Esophagus squamous epithelium (tissue), 5 donors: Measurements from ENCODE around the gene PCNT. TPM values are rescaled to one million over a fixed set of nuclear protein-coding genes. Genes with fewer than 3 reads are reported as not detected.

ENCODE experiments used
- DNase-seq: peaks from one replicate; lab custom pipeline; 2025; lab: John Stamatoyannopoulos, UW
- H3K27ac ChIP-seq, 4 donors: fragments of 200-600 bp; sonication (generic); one replicate each; pipeline ENCODE4 v1.5.1; 2016 to 2019; ENCODE audit warnings: mild to moderate bottlenecking in 1 of 4
- H3K27me3 ChIP-seq, 4 donors: fragments of 200-600 bp; sonication (generic); 1 replicate in 3 of 4; 2 replicates in 1 of 4; pipeline versions ENCODE4 v1.5.1 to v1.6.0; 2017 to 2021; ENCODE audit warnings: antibody characterized with exemption in 1 of 4
- H3K36me3 ChIP-seq, 3 donors: fragments of 200-600 bp; sonication (generic); one replicate each; pipeline ENCODE4 v1.5.1; 2016 to 2019
- H3K4me1 ChIP-seq, 3 donors: fragments of 200-600 bp; sonication (generic); one replicate each; pipeline ENCODE4 v1.5.1; 2017 to 2019
- H3K4me3 ChIP-seq, 4 donors: fragments of 200-600 bp; sonication (generic); 1 replicate in 3 of 4; 2 replicates in 1 of 4; pipeline ENCODE4 v1.5.1; 2016 to 2019; ENCODE audit warnings: mild to moderate bottlenecking in 2 of 4, moderate library complexity in 1 of 4
- H3K9me3 ChIP-seq, 3 donors: fragments of 200-600 bp; sonication (generic); one replicate each; pipeline ENCODE4 v1.5.1; 2016 to 2019
- POLR2A ChIP-seq, 4 donors: fragments of 450-650 bp; IDR thresholded peaks; one replicate each; pipeline ENCODE4 v1.6.1; 2017; ENCODE audit warnings: antibody characterized with exemption in 4 of 4, mild to moderate bottlenecking in 4 of 4, moderate library complexity in 3 of 4
- WGBS, 2 donors: methylation state at CpG; one replicate each; pipeline ENCODE4 v1.1.5; 2018; 5-methylcytosine and 5-hydroxymethylcytosine counted together
- intact Hi-C: fragments of 100-400 bp; cut with DNase I; formaldehyde crosslinking; loops from one replicate; pipeline ENCODE4 v1.15.0; 2022
- total RNA-seq, 4 donors: library from RNA; depleted of rRNA; stranded (reverse); fragments of >200 nt; gene quantifications; one replicate each; pipeline ENCODE4 v1.1.0, GENCODE V29; 2016
- TF ChIP-seq, protein P1 (sequence below), 6 experiments: fragments of 450-650 bp in 4 of 6; fragments of 200-600 bp in 2 of 6; sonication (generic) in 2 of 6; IDR thresholded peaks; one replicate each; pipeline ENCODE4 v1.5.1; 2016 to 2019; ENCODE audit warnings: antibody characterized with exemption in 6 of 6, mild to moderate bottlenecking in 4 of 6, moderate library complexity in 4 of 6
- donor health status: DM: yes; HTN: yes; CAD: no.

PCNT gene
- total RNA-seq, 4 donors from 2014 or later: 26.8 to 38.7 (median 29.9) TPM

DNA sequence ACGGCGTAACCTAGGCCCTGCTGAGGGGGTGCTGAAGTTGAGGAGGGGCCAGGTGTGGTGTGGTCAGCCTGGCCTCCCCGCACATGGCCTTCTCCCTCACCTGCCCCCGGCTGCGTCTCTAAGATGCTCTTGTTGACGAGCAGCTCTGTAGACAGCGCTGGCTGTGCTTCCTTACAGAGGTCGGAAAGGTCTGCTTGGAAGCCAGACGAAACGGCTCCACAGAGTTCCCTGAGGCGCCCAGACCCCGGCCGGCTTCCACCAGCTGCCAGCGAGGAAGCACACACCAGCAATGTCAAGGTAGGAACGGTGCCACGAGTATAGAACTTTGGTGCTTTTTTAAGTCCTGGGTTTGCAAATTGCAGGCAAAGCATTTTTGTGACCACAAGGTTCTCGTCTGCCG is 116.0 kb downstream of the PCNT start:
- DNase-seq: no peak
- no peaks in the 10 kb centered on the region for H3K27me3 ChIP-seq
- H3K36me3 ChIP-seq: peaks cover 8 to 94% (median 28%) of the 10 kb centered on the region in 3 donors
- WGBS, 2 donors: 87 to 89% methylated on average over 12 to 16 of the region's 18 CpGs
- intact Hi-C loops: no loop called here
- H3K27ac ChIP-seq: no peak overlapping the region
- TF ChIP-seq, protein P1, sequence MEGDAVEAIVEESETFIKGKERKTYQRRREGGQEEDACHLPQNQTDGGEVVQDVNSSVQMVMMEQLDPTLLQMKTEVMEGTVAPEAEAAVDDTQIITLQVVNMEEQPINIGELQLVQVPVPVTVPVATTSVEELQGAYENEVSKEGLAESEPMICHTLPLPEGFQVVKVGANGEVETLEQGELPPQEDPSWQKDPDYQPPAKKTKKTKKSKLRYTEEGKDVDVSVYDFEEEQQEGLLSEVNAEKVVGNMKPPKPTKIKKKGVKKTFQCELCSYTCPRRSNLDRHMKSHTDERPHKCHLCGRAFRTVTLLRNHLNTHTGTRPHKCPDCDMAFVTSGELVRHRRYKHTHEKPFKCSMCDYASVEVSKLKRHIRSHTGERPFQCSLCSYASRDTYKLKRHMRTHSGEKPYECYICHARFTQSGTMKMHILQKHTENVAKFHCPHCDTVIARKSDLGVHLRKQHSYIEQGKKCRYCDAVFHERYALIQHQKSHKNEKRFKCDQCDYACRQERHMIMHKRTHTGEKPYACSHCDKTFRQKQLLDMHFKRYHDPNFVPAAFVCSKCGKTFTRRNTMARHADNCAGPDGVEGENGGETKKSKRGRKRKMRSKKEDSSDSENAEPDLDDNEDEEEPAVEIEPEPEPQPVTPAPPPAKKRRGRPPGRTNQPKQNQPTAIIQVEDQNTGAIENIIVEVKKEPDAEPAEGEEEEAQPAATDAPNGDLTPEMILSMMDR (IDR thresholded peaks at IDR 0.05): no peak
- no peak for TF ChIP-seq POLR2A (IDR thresholded peaks at IDR 0.05)
- H3K4me3 ChIP-seq: no peak overlapping the region
- peaks cover 0 to 7% (median 0%) of the 10 kb centered on the region in 3 donors for H3K4me1 ChIP-seq
- H3K9me3 ChIP-seq: no peaks in the 10 kb centered on the region

DNA sequence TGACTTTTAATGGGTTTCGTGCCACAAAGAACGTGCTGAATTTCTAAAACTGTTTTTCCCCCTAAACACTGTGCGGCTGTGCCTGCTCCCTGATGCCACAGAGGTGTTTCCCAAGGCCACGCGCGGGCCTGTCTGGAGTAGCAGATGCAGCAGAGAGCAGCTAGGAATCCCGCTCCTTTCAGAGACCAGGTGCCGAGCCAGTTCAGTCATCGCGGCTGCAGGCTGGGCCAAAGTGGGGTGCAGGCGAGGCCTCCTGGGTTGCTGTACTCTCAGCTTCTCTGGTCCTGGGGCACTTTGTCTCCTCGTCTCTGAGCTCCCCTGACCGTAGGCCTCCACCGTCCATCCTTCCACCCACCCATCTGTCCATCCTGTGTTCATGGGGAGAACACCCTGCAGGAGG is 117.4 kb downstream of the PCNT start:
- peaks cover 0 to 7% (median 0%) of the 10 kb centered on the region in 3 donors for H3K4me1 ChIP-seq
- H3K27me3 ChIP-seq: no peaks in the 10 kb centered on the region
- 96 to 100% methylated on average over 4 to 6 of the region's 14 CpGs for WGBS, 2 donors
- DNase-seq: no peak
- TF ChIP-seq POLR2A (IDR thresholded peaks at IDR 0.05): no peak
- TF ChIP-seq, protein P1 (IDR thresholded peaks at IDR 0.05): no peak
- intact Hi-C loops: no loop called here
- no peak overlapping the region for H3K27ac ChIP-seq
- no peaks in the 10 kb centered on the region for H3K9me3 ChIP-seq
- H3K4me3 ChIP-seq: no peak overlapping the region
- H3K36me3 ChIP-seq: peaks cover 8 to 93% (median 26%) of the 10 kb centered on the region in 3 donors

DNA sequence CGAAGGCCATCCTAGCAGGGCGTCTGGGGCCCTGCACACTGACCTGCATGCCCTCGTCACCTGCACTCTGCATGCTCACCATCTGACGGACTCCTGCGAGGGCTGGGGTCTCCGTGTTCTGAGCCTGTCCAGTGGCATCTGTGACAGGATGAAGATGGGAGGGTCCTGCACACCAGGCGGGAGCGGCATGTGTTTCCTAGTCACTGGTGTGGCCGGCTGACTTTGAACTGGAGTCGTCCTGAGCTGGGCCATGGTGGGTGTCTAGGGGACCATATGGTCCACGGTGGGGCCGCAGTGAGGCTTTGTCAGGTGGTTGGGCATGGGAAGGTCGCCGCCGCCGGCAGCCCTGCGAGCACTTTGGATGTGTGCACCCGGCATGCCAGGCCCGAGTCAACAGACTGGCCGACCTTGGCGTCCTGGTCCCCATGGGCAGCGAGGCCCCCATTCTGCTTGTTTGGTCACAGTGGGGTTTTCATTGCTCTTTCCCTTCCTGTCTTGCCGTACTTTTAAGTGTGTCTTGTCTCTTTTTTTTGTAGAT is 118.1 kb downstream of the PCNT start:
- DNase-seq: no peak
- Histone ChIP-seq H3K27ac (no peak overlapping the region), H3K27me3 (no peaks in the 10 kb centered on the region), H3K9me3 (no peaks in the 10 kb centered on the region), H3K4me1 (peaks cover 0 to 7% (median 0%) of the 10 kb centered on the region in 3 donors), H3K4me3 (no peak overlapping the region), H3K36me3 (peaks cover 8 to 93% (median 26%) of the 10 kb centered on the region in 3 donors)
- intact Hi-C loops: no loop called here
- WGBS, 2 donors: 95% methylated on average over 6 to 17 of the region's 23 CpGs
- TF ChIP-seq, protein P1 (IDR thresholded peaks at IDR 0.05): no peak
- TF ChIP-seq POLR2A (IDR thresholded peaks at IDR 0.05): no peak

DNA sequence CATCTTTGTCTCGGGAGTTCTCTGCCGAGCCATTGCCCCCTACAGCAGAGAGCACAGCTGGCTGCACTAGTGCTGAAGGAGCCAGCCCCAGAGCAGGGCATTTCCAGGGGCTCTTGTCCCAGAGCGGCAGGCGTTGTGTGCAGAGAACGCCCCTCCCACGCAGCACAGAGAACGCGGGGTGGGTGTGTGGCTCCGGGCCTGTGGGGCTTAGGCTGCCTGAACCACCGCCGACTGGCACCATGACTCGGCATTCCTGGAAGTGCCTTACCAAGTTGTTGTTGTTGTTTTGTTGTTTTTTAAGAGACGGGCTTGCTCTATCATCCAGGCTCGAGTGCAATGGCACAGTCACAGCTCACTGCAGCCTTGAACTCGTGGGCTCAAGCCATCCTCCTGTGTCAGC is 119.0 kb downstream of the PCNT start:
- no peaks in the 10 kb centered on the region for H3K9me3 ChIP-seq
- TF ChIP-seq POLR2A (IDR thresholded peaks at IDR 0.05): no peak
- TF ChIP-seq, protein P1 (IDR thresholded peaks at IDR 0.05): no peak
- no peak for DNase-seq
- no peak overlapping the region for H3K27ac ChIP-seq
- intact Hi-C loops: no loop called here
- 74 to 87% methylated on average over 3 to 9 of the region's 15 CpGs for WGBS, 2 donors
- H3K4me3 ChIP-seq: no peak overlapping the region
- H3K27me3 ChIP-seq: no peaks in the 10 kb centered on the region
- peaks cover 8 to 88% (median 26%) of the 10 kb centered on the region in 3 donors for H3K36me3 ChIP-seq
- H3K4me1 ChIP-seq: peaks cover 0 to 7% (median 0%) of the 10 kb centered on the region in 3 donors

DNA sequence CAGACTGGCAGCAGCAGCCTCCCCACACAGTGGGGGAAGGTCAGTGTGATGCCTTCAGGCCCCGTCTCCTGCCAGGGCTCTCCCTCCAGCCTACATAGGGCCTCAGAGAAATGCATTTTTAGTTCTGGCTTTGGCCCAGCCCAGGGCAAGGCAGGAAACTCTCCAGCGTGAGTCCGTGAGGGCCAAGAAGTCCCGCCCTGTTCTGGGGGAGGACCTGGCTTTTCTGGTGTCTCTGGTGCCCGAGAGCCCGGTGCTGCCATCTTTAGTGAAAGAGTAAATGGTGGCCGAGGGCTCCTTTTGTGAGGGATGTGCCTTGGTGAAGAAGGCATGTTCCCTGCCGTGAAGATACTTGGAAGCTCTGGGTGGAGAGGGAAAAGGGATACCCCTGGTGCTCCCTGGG is 120.0 kb downstream of the PCNT start:
- WGBS, 2 donors: 73% methylated on average over 2 of the region's 8 CpGs; no CpG with 5 or more reads in 1 of the 2 donors
- TF ChIP-seq POLR2A (IDR thresholded peaks at IDR 0.05): no peak
- TF ChIP-seq, protein P1 (IDR thresholded peaks at IDR 0.05): no peak
- no peak overlapping the region for H3K27ac ChIP-seq
- H3K27me3 ChIP-seq: no peaks in the 10 kb centered on the region
- peaks cover 0 to 7% (median 0%) of the 10 kb centered on the region in 3 donors for H3K4me1 ChIP-seq
- peaks cover 0 to 8% (median 0%) of the 10 kb centered on the region in 3 donors for H3K9me3 ChIP-seq
- peaks cover 8 to 78% (median 23%) of the 10 kb centered on the region in 3 donors for H3K36me3 ChIP-seq
- intact Hi-C loops: no loop called here
- no peak overlapping the region for H3K4me3 ChIP-seq
- DNase-seq: no peak
